ENCODE data around the gene HPX.
"Not testable (repeated sequence)": the region's sequence is repeated elsewhere in the genome, so short reads cannot be mapped to it uniquely, and the experiment has no call there.

Gene HPX

GRCh38 chr11:6393989-6394670, 46.7 kb downstream of the HPX start:
- in situ Hi-C loops (cut with HindIII; ENCODE audit: low pct_ligation_motif_present, low sequenced_read_pairs), result no loop called here
- no peak for TF ChIP-seq CTCF (IDR thresholded peaks at IDR 0.05; ENCODE audit: low read depth, low read length, missing control alignments)
- H3K36me3 ChIP-seq (replicated peaks), result no peaks in the 10 kb centered on the region
- H3K4me3 ChIP-seq (ENCODE audit: low read depth, low read length), result no peak overlapping the region
- H3K27ac ChIP-seq, result no peak overlapping the region
- DNase-seq, result no peak
- no peaks in the 10 kb centered on the region for H3K27me3 ChIP-seq (replicated peaks)

- in situ Hi-C loops (cut with HindIII; ENCODE audit: low pct_ligation_motif_present, low sequenced_read_pairs); H3K27me3 ChIP-seq (replicated peaks); H3K27ac ChIP-seq; DNase-seq; H3K36me3 ChIP-seq (replicated peaks); H3K4me3 ChIP-seq (ENCODE audit: low read depth, low read length): not testable (repeated sequence)
These were observed 48.5 kb downstream of the HPX start for GRCh38 chr11:6392251-6392650.

- in situ Hi-C loops (cut with HindIII; ENCODE audit: low pct_ligation_motif_present, low sequenced_read_pairs), result no loop called here
- TF ChIP-seq CTCF (IDR thresholded peaks at IDR 0.05; ENCODE audit: low read depth, low read length, missing control alignments), result no peak
- DNase-seq, result no peak
- Histone ChIP-seq H3K27me3 (replicated peaks) (no peaks in the 10 kb centered on the region), H3K27ac (no peak overlapping the region), H3K4me3 (ENCODE audit: low read depth, low read length) (peak overlapping the region; percentile 81), H3K36me3 (replicated peaks) (no peaks in the 10 kb centered on the region)
These were observed 49.2 kb downstream of the HPX start for GRCh38 chr11:6391537-6392134.

GRCh38 chr11:6390718-6391469, 49.9 kb downstream of the HPX start:
- peak overlapping the region; percentile 5 for H3K27ac ChIP-seq
- peak overlapping the region; percentile 81 for H3K4me3 ChIP-seq (ENCODE audit: low read depth, low read length)
- H3K36me3 ChIP-seq (replicated peaks), result no peaks in the 10 kb centered on the region
- H3K27me3 ChIP-seq (replicated peaks), result no peaks in the 10 kb centered on the region
- no peak for DNase-seq
- TF ChIP-seq CTCF (IDR thresholded peaks at IDR 0.05; ENCODE audit: low read depth, low read length, missing control alignments), result no peak
- in situ Hi-C loops (cut with HindIII; ENCODE audit: low pct_ligation_motif_present, low sequenced_read_pairs), result no loop called here

GRCh38 chr11:6389905-6390717, 50.7 kb downstream of the HPX start, which contains the start of gene SMPD1:
Gene SMPD1 (plus strand): TSS chr11:6390474. CDS start chr11:6390599, 125 bp downstream.
- Histone ChIP-seq H3K27ac (peak within 1 kb of the TSS; percentile 13), H3K4me3 (ENCODE audit: low read depth, low read length) (peak within 1 kb of the TSS; percentile 81), H3K27me3 (replicated peaks) (no peaks in the 10 kb centered on the region), H3K36me3 (replicated peaks) (no peaks in the 10 kb centered on the region)
- in situ Hi-C loops (cut with HindIII; ENCODE audit: low pct_ligation_motif_present, low sequenced_read_pairs), result no loop called here
- peak; percentile 84 for DNase-seq
- no peak for TF ChIP-seq CTCF (IDR thresholded peaks at IDR 0.05; ENCODE audit: low read depth, low read length, missing control alignments)

All from brain microvascular endothelial cell (primary cell).